GM12892 (cell line): ENCODE data around the gene FBXW8.

Experiments
- POLR2A ChIP-seq: IDR thresholded peaks from 2 replicates; pipeline ENCODE4 v1.6.1; 2011; ENCODE audit warnings: low read depth, low read length, control low read depth
- TAF1 ChIP-seq: IDR thresholded peaks from 2 replicates; pipeline ENCODE4 v1.6.1; 2011; ENCODE audit warnings: low read depth, mild to moderate bottlenecking, control low read depth, low read length, borderline replicate concordance

GRCh38 chr12:116971222-116971621 is 60.5 kb downstream of the FBXW8 start:
- TF ChIP-seq TAF1 (no peak), POLR2A (no peak)
